ENCODE results near the gene SHE.

DNA sequence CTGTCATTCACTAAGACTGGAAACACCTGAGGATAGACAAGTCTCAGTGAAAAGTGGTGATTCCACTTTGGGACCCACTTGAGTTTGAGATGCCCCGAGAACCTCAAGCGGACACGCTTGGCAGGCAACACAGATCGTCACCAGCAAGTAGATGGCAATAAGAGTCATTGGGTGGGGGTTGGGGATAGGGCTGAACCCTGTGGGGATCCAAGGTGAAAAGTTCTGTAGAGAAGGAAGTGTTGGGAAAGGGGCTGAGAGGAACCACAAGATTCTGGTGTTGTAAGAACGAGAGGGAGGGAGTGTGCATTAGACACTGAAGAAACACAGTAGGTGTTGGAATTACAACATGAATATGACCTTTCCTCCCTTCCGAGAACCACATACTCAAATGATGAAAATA is 45.6 kb downstream of the SHE start:
- TF ChIP-seq POLR2A (IDR thresholded peaks at IDR 0.05; ENCODE audit: low read depth, low read length) (no peak), POLR2AphosphoS5 (IDR thresholded peaks at IDR 0.05; ENCODE audit: low read depth, low read length) (no peak)
